Activated CD8-positive, alpha-beta memory T cell treated with anti-CD3 and anti-CD28 coated beads, Interleukin-2, amount 50 U/mL, for 24 hours (primary cell): Measurements from ENCODE around the gene CACNB3.
"Not testable (repeated sequence)": the region's sequence is repeated elsewhere in the genome, so short reads cannot be mapped to it uniquely, and the experiment has no call there.

ENCODE experiments used
- DNase-seq: peaks from one replicate; pipeline ENCODE4 v3.0.0-alpha.2; 2020; ENCODE audit errors: extremely low read depth

Gene CACNB3

GRCh38 chr12:48854932-48855331 lies 36.6 kb downstream of the CACNB3 start:
- DNase-seq: not testable (repeated sequence)

- no peak for DNase-seq
These were observed 38.1 kb downstream of the CACNB3 start for GRCh38 chr12:48856379-48856778.

- no peak for DNase-seq
These were observed 39.1 kb downstream of the CACNB3 start for GRCh38 chr12:48857278-48857994.

GRCh38 chr12:48858043-48858442 lies 39.7 kb downstream of the CACNB3 start:
- DNase-seq: no peak

GRCh38 chr12:48859607-48860006 lies 41.3 kb downstream of the CACNB3 start:
- DNase-seq: no peak

GRCh38 chr12:48860236-48860635 lies 41.9 kb downstream of the CACNB3 start:
- DNase-seq: not testable (repeated sequence)

- no peak for DNase-seq
These were observed 42.8 kb downstream of the CACNB3 start for GRCh38 chr12:48861111-48861510.

GRCh38 chr12:48862760-48863159 lies 44.5 kb downstream of the CACNB3 start:
- DNase-seq: no peak

- no peak for DNase-seq
These were observed 45.0 kb downstream of the CACNB3 start for GRCh38 chr12:48863291-48863690.

- DNase-seq: peak; percentile 68
These were observed 47.2 kb downstream of the CACNB3 start, which contains the start of gene RND1 for GRCh38 chr12:48865281-48866051. TSS of gene RND1 (minus strand) at chr12:48865870. CDS start at chr12:48865767, 103 bp downstream.

- no peak for DNase-seq
These were observed 47.9 kb downstream of the CACNB3 start for GRCh38 chr12:48866052-48866711.

- no peak for DNase-seq
These were observed 50.2 kb downstream of the CACNB3 start for GRCh38 chr12:48868451-48868850.

GRCh38 chr12:48869191-48869590 lies 50.9 kb downstream of the CACNB3 start:
- no peak for DNase-seq

GRCh38 chr12:48873096-48873495 lies 54.8 kb downstream of the CACNB3 start:
- DNase-seq: no peak

GRCh38 chr12:48873534-48873933 lies 55.2 kb downstream of the CACNB3 start:
- not testable (repeated sequence) for DNase-seq

GRCh38 chr12:48875944-48876515 lies 57.7 kb downstream of the CACNB3 start:
- DNase-seq: no peak
